H1 (cell line): Measurements from ENCODE around the gene TTC8. TPM values are rescaled to one million over a fixed set of nuclear protein-coding genes. Genes with fewer than 3 reads are reported as not detected.

ENCODE experiments used
- CEBPB ChIP-seq: IDR thresholded peaks from 2 replicates; pipeline ENCODE4 v1.6.1; 2012; ENCODE audit warnings: low read depth, low read length
- CTBP2 ChIP-seq: IDR thresholded peaks from 2 replicates; pipeline ENCODE4 v1.7.0; 2011; ENCODE audit warnings: borderline replicate concordance, mild to moderate bottlenecking, moderate library complexity, mixed read lengths, low read length; ENCODE audit not compliant: insufficient read depth, insufficient read length
- POLR2A ChIP-seq, 2 experiments: IDR thresholded peaks; 1 replicate in 1 of 2; 2 replicates in 1 of 2; pipeline ENCODE4 v1.6.1; 2011; ENCODE audit warnings: low read depth in 2 of 2, low read length in 2 of 2, mild to moderate bottlenecking in 2 of 2; ENCODE audit errors: control extremely low read depth in 1 of 2
- SUZ12 ChIP-seq: fragments of 200-600 bp; sonication (generic); IDR thresholded peaks from 2 replicates; pipeline ENCODE4 v1.6.1; 2012; ENCODE audit warnings: mild to moderate bottlenecking, inconsistent platforms, low read length, moderate library complexity, mixed read lengths
- TAF7 ChIP-seq: optimal IDR thresholded peaks from 2 replicates; pipeline ENCODE3; 2011; ENCODE audit warnings: low read depth, mild to moderate bottlenecking, inconsistent platforms, low read length, moderate library complexity, borderline replicate concordance
- TEAD4 ChIP-seq: IDR thresholded peaks from 2 replicates; pipeline ENCODE4 v1.6.1; 2012; ENCODE audit warnings: low read depth, low read length, inconsistent platforms, mixed read lengths
- polyA plus RNA-seq, 7 experiments: library from polyadenylated mRNA; depleted of rRNA in 3 of 7; stranded (reverse) in 5 of 7; unstranded in 2 of 7; fragments of >200 nt in 5 of 7; fragments of 200-250 nt in 2 of 7; gene quantifications; 1 replicate in 5 of 7; 2 replicates in 1 of 7; 4 replicates in 1 of 7; pipeline versions ENCODE4 v1.2.1 to v1.2.3, GENCODE V29; 2011 to 2013; ENCODE audit warnings: missing spikeins in 2 of 7, mixed read lengths in 2 of 7
- total RNA-seq: library from RNA; stranded (reverse); fragmentation: NEBNext Ultra II Directional; extraction: Animal tissue kit (Norgen Biotek cat#: 25700); gene quantifications from 2 replicates; pipeline ENCODE4 v1.2.1, GENCODE V29; 2021
- TF ChIP-seq, protein P1 (sequence below): fragments of 300-600 bp; sonication (generic); IDR thresholded peaks from 2 replicates; pipeline ENCODE4 v1.7.1; 2012; ENCODE audit warnings: low read length, moderate library complexity, mild to moderate bottlenecking, inconsistent platforms; ENCODE audit not compliant: insufficient replicate concordance

The TTC8 gene
- total and polyA plus RNA-seq, 2 of the 8 experiments (the other 6 are each of a cell fraction or from before 2014, with no cell fraction given): 13.1 to 13.5 TPM

DNA sequence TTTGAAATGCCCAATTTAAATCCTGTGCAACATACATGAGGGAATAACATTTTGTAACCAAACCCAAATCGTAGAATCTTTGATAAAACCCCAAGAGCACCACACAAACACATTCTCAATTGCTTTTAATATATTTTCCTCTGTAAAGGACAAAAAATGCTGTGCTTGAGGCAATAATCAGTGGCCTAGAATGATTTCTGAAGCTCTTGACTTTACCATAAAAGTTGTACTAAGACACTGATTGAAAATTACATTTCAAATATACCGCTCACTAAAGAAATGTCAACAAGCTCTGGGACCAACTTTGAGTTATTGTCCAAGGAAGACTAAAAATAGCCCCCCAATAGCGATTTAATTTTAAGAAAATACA lies 33.2 kb upstream of the TTC8 start (continued):
- no peak for TF ChIP-seq CTBP2
- TF ChIP-seq TEAD4: no peak
- no peak for TF ChIP-seq SUZ12
- no peak for TF ChIP-seq TAF7
- no peak for TF ChIP-seq CEBPB
- TF ChIP-seq POLR2A (IDR thresholded peaks at IDR 0.05; ENCODE audit: control extremely low read depth in 1 of 2, low read depth in 2 of 2, low read length in 2 of 2): no peak
- TF ChIP-seq, protein P1, sequence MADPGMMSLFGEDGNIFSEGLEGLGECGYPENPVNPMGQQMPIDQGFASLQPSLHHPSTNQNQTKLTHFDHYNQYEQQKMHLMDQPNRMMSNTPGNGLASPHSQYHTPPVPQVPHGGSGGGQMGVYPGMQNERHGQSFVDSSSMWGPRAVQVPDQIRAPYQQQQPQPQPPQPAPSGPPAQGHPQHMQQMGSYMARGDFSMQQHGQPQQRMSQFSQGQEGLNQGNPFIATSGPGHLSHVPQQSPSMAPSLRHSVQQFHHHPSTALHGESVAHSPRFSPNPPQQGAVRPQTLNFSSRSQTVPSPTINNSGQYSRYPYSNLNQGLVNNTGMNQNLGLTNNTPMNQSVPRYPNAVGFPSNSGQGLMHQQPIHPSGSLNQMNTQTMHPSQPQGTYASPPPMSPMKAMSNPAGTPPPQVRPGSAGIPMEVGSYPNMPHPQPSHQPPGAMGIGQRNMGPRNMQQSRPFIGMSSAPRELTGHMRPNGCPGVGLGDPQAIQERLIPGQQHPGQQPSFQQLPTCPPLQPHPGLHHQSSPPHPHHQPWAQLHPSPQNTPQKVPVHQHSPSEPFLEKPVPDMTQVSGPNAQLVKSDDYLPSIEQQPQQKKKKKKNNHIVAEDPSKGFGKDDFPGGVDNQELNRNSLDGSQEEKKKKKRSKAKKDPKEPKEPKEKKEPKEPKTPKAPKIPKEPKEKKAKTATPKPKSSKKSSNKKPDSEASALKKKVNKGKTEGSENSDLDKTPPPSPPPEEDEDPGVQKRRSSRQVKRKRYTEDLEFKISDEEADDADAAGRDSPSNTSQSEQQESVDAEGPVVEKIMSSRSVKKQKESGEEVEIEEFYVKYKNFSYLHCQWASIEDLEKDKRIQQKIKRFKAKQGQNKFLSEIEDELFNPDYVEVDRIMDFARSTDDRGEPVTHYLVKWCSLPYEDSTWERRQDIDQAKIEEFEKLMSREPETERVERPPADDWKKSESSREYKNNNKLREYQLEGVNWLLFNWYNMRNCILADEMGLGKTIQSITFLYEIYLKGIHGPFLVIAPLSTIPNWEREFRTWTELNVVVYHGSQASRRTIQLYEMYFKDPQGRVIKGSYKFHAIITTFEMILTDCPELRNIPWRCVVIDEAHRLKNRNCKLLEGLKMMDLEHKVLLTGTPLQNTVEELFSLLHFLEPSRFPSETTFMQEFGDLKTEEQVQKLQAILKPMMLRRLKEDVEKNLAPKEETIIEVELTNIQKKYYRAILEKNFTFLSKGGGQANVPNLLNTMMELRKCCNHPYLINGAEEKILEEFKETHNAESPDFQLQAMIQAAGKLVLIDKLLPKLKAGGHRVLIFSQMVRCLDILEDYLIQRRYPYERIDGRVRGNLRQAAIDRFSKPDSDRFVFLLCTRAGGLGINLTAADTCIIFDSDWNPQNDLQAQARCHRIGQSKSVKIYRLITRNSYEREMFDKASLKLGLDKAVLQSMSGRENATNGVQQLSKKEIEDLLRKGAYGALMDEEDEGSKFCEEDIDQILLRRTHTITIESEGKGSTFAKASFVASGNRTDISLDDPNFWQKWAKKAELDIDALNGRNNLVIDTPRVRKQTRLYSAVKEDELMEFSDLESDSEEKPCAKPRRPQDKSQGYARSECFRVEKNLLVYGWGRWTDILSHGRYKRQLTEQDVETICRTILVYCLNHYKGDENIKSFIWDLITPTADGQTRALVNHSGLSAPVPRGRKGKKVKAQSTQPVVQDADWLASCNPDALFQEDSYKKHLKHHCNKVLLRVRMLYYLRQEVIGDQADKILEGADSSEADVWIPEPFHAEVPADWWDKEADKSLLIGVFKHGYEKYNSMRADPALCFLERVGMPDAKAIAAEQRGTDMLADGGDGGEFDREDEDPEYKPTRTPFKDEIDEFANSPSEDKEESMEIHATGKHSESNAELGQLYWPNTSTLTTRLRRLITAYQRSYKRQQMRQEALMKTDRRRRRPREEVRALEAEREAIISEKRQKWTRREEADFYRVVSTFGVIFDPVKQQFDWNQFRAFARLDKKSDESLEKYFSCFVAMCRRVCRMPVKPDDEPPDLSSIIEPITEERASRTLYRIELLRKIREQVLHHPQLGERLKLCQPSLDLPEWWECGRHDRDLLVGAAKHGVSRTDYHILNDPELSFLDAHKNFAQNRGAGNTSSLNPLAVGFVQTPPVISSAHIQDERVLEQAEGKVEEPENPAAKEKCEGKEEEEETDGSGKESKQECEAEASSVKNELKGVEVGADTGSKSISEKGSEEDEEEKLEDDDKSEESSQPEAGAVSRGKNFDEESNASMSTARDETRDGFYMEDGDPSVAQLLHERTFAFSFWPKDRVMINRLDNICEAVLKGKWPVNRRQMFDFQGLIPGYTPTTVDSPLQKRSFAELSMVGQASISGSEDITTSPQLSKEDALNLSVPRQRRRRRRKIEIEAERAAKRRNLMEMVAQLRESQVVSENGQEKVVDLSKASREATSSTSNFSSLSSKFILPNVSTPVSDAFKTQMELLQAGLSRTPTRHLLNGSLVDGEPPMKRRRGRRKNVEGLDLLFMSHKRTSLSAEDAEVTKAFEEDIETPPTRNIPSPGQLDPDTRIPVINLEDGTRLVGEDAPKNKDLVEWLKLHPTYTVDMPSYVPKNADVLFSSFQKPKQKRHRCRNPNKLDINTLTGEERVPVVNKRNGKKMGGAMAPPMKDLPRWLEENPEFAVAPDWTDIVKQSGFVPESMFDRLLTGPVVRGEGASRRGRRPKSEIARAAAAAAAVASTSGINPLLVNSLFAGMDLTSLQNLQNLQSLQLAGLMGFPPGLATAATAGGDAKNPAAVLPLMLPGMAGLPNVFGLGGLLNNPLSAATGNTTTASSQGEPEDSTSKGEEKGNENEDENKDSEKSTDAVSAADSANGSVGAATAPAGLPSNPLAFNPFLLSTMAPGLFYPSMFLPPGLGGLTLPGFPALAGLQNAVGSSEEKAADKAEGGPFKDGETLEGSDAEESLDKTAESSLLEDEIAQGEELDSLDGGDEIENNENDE: no peak
